ENCODE data around the gene S1PR2.

GRCh38 chr19:10269333-10270179, 38.4 kb upstream of the S1PR2 start:
- TF ChIP-seq CTCF (IDR thresholded peaks at IDR 0.05) (peak; percentile 88 to 94 (median 93)), POLR2AphosphoS5 (IDR thresholded peaks at IDR 0.05) (peak in 2 of 3 donors; percentile 15 to 59)

Data from breast epithelium (tissue), 3 donors.